GM23338 (cell line): ENCODE data around the gene NXPE4.

Experiments used
- CREB1 ChIP-seq: fragments of 250-450 bp; sonication (Bioruptor Pico); IDR thresholded peaks from 2 replicates; pipeline ENCODE4 v1.5.0; 2020; ENCODE audit warnings: low read depth, mild to moderate bottlenecking, moderate library complexity
- CTCF ChIP-seq, 2 experiments: fragments of 200-600 bp in 1 of 2; sonication (generic) in 1 of 2; conservative IDR thresholded peaks; 2 replicates each; pipeline versions ENCODE4 v1.5.1 to v1.6.1; 2016 to 2017; ENCODE audit warnings: antibody characterized with exemption in 2 of 2, low read depth in 2 of 2, mild to moderate bottlenecking in 2 of 2, moderate library complexity in 1 of 2
- ETS1 ChIP-seq: IDR thresholded peaks from 2 replicates; pipeline ENCODE4 v1.6.1; 2016; ENCODE audit warnings: antibody characterized with exemption
- EZH2 ChIP-seq: fragments of 200-600 bp; sonication (generic); IDR thresholded peaks from one replicate; pipeline ENCODE4 v1.8.0; 2017; ENCODE audit warnings: antibody characterized with exemption, mild to moderate bottlenecking, low read depth; ENCODE audit not compliant: unreplicated experiment
- EZH2phosphoT487 ChIP-seq: fragments of 200-600 bp; sonication (generic); IDR thresholded peaks from one replicate; pipeline ENCODE4 v1.8.1; 2018; ENCODE audit warnings: antibody characterized with exemption; ENCODE audit not compliant: unreplicated experiment
- JUNB ChIP-seq: IDR thresholded peaks from one replicate; pipeline ENCODE4 v1.6.1; 2016; ENCODE audit warnings: antibody characterized with exemption; ENCODE audit not compliant: unreplicated experiment
- NANOG ChIP-seq: IDR thresholded peaks from 2 replicates; pipeline ENCODE4 v1.6.1; 2016; ENCODE audit warnings: antibody characterized with exemption, borderline replicate concordance
- POLR2AphosphoS5 ChIP-seq: IDR thresholded peaks from 2 replicates; pipeline ENCODE4 v1.6.1; 2016; ENCODE audit warnings: antibody characterized with exemption, low read depth
- REST ChIP-seq: IDR thresholded peaks from one replicate; pipeline ENCODE4 v1.6.1; 2018; ENCODE audit warnings: antibody characterized with exemption; ENCODE audit not compliant: unreplicated experiment
- STAT1 ChIP-seq: IDR thresholded peaks from one replicate; pipeline ENCODE4 v1.6.1; 2016; ENCODE audit warnings: antibody characterized with exemption; ENCODE audit not compliant: unreplicated experiment
- ZNF114 ChIP-seq: fragments of 250-450 bp; sonication (Bioruptor Pico); IDR thresholded peaks from 2 replicates; pipeline ENCODE4 v1.5.0; 2020; ENCODE audit warnings: mild to moderate bottlenecking, moderate library complexity
- ZNF331 ChIP-seq: fragments of 250-450 bp; sonication (Bioruptor Pico); IDR thresholded peaks from 2 replicates; pipeline ENCODE4 v1.5.0; 2020; ENCODE audit warnings: low read depth, mild to moderate bottlenecking, moderate library complexity
- ZNF462 ChIP-seq: fragments of 250-450 bp; sonication (Bioruptor Pico); IDR thresholded peaks from 2 replicates; pipeline ENCODE4 v1.5.0; 2020; ENCODE audit warnings: mild to moderate bottlenecking, moderate library complexity

- TF ChIP-seq CTCF (conservative IDR thresholded peaks at IDR 0.05; ENCODE audit: low read depth in 2 of 2) (no peak), POLR2AphosphoS5 (no peak), EZH2 (no peak), JUNB (no peak), REST (no peak), STAT1 (no peak), EZH2phosphoT487 (no peak), NANOG (no peak), CREB1 (CRISPR knock-in tag) (no peak), ZNF462 (no peak), ZNF114 (CRISPR knock-in tag) (no peak), ETS1 (no peak), ZNF331 (CRISPR knock-in tag) (no peak)
Observed at GRCh38 chr11:114604886-114605285, 9.3 kb upstream of the NXPE4 start.
